H54 (cell line): ENCODE measurements around the gene GH2.
"Not testable (repeated sequence)": the region's sequence is repeated elsewhere in the genome, so short reads cannot be mapped to it uniquely, and the experiment has no call there.

Experiments used
- DNase-seq: peaks from one replicate; pipeline ENCODE4 v3.0.0; 2011; ENCODE audit warnings: low spot score, mixed read lengths; ENCODE audit not compliant: insufficient read length
- FAIRE-seq: peaks from 3 replicates; lab custom pipeline; 2011; peaks lifted over from hg19 to GRCh38; lab: Jason Lieb, UNC
- POLR2A ChIP-seq: IDR thresholded peaks from 2 replicates; pipeline ENCODE4 v1.6.1; 2011; ENCODE audit warnings: low read depth, mild to moderate bottlenecking, low read length

The GH2 gene

DNA sequence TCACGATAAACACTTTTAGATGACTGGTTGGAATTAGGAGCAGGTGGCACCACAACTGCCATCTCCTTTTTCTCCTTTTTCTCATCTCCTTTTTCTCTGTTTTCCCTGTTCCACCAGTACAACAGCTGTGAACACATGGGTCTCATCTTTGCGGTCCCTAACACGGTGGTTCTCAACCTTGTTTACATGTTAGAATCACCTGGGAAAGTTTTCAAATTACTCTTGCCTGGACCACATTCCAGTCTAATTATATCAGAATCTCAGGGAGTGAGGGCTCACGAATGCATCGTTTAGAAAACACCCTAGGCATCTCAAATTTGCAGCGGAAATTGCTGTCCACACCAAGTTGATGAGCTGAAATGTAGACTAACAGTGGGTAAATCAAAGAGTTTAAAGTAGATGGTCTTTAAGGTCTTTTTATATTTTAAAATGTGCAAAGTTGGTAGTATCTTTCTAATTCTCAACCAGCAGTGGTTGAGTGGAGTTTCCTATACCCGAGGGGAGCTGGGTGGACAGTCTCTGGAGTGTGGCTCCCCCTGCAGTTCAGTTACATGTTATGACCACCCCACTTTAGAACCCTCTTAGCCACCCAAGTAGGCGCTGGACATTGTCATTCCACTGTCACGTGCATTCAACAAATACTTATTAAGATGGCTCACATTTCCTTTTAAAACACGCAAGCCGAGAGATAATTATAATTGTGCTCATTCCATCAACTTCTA is 10.7 kb upstream of the GH2 start:
- FAIRE-seq, DNase-seq: not testable (repeated sequence)

DNA sequence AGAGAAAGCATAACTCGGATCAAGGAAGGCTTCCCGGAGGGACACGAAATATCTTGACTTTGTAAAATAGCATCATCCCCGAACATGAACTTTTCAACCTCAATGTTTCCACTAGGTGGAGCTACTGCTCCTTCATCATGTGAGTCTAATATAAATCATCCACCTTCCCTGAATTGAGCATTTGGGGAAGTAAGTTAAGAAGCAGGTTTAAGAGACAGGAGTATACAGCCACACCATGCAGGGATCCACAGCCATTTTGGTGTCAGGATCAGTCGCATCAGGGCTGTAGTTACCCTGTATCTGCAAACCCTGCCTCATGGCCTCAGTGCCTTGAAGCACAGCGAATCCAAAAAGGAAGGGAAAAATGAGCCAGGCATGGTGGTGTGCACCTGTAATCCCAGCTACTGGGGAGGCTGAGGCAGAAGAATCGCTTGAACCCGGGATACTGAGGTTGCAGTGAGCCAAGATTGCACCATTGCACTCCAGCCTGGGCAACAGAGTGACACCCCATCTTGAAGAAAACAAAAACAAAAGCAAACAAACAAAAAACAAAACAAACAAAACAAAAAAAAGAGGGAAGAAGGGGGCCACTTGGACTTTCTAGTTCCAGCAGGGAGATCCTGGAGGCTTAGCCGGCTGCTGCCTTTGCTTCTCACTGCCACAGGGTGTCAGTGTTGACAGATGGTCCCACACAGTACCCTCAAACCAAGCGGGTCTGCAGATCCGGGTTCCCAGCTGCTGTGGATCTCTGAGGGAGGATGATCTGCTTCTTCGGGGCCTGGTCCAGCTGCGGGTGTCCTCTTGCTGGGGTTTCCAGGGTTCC is 7.5 kb upstream of the GH2 start:
- FAIRE-seq = peak; percentile 43
- DNase-seq = not testable (repeated sequence)

DNA sequence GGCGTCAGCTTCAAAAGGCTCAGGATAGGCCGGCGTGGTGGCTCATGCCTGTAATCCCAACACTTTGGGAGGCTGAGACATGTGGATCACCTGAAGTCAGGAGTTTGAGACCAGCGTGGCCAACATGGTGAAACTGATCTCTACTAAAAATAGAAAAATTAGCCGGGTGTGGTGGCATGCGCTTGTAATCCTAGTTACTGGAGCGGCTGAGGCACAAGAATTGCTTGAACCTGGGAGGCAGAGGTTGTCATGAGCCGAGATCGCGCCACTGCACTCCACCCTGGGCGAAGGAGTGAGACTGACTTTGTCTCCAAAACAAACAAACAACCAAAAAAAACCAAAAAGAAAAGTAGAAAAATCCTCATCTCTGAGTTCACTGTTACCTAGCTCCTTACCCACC is 3.4 kb upstream of the GH2 start:
- FAIRE-seq, DNase-seq: not testable (repeated sequence)

DNA sequence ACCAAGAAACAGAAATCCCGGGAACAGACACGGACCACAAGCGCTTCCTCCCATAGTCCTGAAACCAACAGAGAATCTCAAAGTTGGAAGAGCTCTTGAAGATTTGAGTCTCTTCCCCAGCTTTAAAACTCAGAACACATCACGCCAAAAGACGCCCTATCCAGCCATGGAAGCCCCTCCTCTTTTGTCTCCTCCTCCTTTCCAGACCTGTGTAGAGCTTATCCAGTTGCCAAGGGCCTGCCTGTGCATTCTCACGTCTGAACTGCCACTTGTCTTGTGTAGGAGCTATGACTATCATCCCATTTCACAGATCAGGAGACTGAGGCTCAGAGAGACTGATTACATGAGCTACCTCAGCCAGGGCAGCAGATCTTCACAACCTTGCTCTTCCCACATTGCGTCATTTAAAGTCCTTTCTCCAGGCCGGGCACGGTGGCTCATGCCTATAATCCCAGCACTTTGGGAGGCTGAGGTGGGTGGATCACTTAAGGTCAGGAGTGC is 932 bp upstream of the GH2 start:
- not testable (repeated sequence) for DNase-seq, FAIRE-seq

DNA sequence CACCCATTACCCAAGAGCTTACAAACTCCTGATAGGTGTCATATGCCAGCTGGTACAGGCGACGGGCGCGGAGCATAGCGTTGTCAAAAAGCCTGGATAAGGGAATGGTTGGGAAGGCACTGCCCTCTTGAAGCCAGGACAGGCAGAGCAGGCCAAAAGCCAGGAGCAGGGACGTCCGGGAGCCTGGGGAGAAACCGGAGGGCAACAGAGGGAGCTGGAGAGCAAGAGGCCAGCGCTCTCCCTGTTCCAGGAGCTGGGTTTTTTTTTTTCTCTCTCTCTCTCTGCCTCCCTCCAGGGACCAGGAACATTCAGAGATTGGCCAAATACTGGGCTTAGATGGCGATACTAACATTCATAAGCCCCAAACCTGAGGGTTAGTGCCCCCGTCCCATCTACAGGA is 407 bp downstream of the GH2 start:
- DNase-seq, FAIRE-seq: not testable (repeated sequence)

DNA sequence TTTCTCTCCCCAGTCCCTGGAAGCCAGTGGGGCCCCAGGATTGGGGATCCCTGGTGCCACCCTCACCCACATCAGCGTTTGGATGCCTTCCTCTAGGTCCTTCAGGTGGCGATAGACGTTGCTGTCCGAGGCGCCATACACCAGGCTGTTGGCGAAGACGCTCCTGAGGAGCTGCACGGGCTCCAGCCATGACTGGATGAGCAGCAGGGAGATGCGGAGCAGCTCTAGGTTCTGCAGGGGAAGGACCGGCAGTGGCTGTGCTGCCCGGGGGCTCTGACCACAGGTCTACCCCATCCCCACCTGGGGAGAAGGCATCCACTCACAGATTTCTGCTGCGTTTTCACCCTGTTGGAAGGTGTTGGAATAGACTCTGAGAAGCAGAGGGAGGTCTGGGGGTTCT is 1.0 kb downstream of the GH2 start:
- no peak for FAIRE-seq
- DNase-seq = no peak
- no peak for TF ChIP-seq POLR2A

DNA sequence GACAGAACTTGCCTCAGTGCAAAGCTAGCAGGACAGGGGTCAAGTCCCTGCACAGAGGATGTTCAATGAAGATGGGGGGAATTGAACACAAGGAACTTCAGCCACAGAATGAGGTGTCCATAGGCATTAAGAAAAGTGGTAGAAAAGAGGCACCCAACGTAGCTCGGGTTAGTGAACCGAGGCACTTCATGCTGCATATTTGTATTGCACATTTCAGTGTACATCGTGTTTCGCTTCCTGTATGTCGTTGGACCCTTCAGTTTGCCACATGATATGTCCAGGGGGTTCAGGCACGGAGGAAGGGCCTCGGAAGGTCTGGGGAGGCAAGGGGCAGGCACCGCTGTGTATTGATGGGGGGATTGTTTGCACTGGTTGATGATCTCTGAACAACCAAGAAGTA is 3.3 kb downstream of the GH2 start:
- FAIRE-seq, DNase-seq: not testable (repeated sequence)

DNA sequence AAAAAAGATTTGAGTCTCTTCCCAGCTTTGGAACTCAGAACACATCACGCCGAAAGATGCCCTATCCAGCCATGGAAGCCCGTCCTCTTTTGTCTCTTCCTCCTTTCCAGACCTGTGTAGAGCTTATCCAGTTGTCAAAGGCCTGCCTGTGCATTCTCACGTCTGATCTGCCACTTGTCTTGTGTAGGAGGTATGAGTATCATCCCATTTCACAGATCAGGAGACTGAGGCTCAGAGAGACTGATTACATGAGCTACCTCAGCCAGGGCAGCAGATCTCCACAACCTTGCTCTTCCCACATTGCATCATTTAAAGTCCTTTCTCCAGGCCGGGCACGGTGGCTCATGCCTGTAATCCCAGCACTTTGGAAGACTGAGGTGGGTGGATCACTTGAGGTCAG is 7.1 kb downstream of the GH2 start:
- not testable (repeated sequence) for FAIRE-seq, DNase-seq

DNA sequence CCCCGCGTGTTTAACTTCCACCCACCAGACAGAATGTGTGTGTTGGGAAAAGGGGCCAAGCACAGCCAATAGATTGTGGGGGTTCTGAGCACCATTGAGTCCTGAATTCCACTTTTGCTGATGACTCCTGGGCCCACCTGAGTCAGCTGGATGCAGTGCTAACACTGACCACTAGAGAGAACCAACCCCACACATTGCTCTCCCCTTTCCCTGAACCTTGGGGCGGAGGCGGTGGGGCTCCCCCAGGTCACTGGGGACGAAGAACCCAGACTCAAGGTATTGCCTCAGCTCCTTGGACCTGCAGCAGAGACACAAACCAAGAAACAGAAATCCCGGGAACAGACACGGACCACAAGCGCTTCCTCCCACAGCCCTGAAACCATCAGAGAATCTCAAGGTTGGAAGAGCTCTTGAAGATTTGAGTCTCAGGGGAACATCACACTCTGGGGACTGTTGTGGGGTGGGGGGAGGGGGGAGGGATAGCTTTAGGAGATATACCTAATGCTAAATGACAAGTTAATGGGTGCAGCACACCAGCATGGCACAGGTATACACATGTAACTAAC is 7.6 kb downstream of the GH2 start:
- DNase-seq, FAIRE-seq: not testable (repeated sequence)

DNA sequence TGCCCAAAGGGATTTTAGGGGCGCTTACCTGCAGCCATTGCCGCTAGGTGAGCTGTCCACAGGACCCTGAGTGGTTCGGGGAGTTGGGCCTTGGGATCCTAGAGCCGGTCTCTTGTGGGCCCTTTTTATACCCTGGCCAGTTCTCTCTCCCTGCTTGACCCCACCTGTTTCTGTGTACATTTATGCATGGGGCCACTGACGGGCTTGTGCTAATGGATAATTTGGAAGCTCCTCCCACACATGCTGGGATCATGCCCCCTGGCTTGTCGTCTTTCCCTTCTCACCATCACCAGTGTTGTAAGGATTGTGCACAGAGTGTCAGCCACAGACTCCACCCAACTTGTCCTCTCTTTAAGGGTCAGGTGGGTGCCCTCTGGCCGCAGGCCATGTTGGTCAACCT is 8.2 kb downstream of the GH2 start, which contains the start of gene CSH2:
TSS of gene CSH2 (minus strand) at position 101 of the 400 bp plus-strand sequence. CDS start at position 38, 63 bp downstream.
- DNase-seq, FAIRE-seq: not testable (repeated sequence)

DNA sequence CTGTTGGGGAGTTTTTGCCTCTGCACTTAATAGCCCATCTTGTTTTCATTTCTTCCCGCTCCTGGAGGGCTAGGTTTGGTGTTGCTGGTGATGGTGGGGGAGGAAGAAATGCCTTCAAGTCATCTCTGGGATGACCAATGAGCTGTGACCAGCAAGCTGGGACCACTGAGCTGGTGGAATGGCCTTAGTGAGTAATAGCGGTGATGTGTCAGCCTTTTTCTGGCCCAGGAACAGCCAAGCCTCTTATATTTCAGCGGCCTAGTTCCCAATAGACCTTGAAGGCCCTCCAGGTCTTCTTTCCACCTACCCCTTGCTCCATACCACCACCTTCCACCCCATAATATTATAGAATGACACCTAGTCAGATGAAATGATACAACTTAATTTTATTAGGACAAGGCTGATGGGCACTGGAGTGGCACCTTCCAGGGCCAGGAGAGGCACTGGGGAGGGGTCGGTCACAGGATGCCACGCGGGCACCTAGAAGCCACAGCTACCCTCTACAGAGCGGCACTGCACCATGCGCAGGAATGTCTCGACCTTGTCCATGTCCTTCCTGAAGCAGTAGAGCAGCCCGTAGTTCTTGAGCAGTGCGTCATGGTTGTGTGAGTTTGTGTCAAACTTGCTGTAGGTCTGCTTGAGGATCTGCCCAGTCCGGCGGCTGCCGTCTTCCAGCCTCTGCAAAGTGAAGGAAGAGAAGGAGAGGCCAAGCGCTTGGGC is 9.9 kb downstream of the GH2 start:
- FAIRE-seq, DNase-seq: not testable (repeated sequence)

DNA sequence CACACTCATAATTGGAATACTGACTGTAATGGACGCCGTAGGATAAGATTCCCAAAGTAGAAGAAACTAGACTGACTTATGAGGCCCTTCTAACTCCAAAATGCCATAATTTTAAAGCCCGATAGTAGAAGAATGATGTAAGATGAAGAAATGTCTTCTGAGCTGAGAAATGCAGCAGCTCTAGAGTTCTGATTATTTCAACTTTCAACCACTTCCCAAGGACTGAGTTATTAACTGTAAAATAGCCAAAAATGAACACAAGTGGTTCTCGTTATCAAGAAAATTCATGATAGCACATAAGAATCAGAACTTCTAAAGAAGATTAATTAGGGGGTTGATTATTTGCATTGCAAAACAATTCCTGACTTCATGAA is 11.5 kb downstream of the GH2 start:
- DNase-seq, FAIRE-seq: not testable (repeated sequence)

DNA sequence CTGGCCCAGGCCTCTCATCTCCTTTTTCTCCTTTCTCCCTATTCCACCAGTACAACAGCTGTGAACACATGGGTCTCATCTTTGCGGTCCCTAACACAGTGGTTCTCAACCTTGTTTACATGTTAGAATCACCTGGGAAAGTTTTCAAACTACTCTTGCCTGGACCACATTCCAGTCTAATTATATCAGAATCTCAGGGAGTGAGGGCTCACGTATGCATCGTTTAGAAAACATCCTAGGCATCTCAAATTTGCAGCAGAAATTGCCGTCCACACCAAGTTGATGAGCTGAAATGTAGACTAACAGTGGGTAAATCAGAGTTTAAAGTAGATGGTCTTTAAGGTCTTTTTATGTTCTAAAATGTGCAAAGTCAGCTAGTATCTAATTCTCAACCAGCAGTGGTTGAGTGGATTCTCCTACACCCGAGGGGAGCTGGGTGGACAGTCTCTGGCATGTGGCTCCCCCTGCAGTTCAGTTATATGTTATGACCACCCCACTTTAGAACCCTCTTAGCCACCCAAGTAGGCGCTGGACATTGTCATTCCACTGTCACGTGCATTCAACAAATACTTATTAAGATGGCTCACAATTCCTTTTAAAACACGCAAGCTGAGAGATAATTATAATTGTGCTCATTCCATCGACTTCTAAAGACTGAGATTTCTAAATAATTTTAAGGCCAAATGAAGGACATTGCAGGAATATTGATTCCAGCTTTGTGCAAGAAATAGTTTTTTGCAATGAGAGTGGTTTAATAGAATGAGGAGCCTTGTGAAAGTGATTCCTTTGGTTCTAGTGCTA is 12.1 kb downstream of the GH2 start:
- not testable (repeated sequence) for DNase-seq, FAIRE-seq

DNA sequence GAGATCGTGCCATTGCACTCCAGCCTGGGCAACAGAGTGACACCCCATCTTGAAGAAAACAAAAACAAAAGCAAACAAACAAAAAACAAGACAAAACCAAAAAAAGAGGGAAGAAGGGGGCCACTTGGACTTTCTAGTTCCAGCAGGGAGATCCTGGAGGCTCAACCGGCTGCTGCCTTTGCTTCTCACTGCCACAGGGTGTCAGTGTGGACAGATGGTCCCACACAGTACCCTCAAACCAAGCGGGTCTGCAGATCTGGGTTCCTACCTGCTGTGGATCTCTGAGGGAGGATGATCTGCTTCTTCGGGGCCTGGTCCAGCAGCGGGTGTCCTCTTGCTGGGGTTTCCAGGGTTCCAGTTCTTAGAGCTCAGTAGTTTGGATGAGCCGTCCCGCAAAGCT is 15.1 kb downstream of the GH2 start:
- DNase-seq, FAIRE-seq: not testable (repeated sequence)
